ENCODE results near the gene CASZ1.

Gene CASZ1

GRCh38 chr1:10724052-10724494 is 72.4 kb downstream of the CASZ1 start:
- no peak overlapping the region for H3K4me3 ChIP-seq (ENCODE audit: low read depth, low read length)
- no peak for TF ChIP-seq CTCF (IDR thresholded peaks at IDR 0.05; ENCODE audit: low read depth, low read length)

- TF ChIP-seq CTCF (IDR thresholded peaks at IDR 0.05; ENCODE audit: low read depth, low read length): no peak
- no peak overlapping the region for H3K4me3 ChIP-seq (ENCODE audit: low read depth, low read length)
Measured at GRCh38 chr1:10723317-10723716, 73.1 kb downstream of the CASZ1 start.

DNA sequence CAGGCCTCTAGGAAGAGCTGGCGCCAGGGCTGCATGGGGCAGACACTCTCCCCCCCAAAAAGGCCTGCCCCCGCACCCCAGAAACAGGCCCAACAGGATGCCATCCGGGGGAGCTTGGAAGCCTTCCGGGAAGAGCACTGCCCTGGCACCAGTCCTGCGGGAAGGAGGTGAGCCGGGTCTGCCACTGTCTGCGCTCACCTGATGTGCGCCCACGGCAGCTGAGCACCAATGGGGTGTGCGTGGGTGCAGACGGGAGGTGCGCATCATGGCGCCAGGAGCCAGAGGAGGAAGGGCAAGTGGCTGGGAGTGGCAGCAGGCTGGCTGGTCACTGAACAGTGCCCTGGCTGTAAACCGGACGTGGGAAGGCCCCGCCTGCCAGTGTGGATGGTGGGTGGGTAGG is 73.6 kb downstream of the CASZ1 start:
- H3K4me3 ChIP-seq (ENCODE audit: low read depth, low read length): no peak overlapping the region
- TF ChIP-seq CTCF (IDR thresholded peaks at IDR 0.05; ENCODE audit: low read depth, low read length): no peak

DNA sequence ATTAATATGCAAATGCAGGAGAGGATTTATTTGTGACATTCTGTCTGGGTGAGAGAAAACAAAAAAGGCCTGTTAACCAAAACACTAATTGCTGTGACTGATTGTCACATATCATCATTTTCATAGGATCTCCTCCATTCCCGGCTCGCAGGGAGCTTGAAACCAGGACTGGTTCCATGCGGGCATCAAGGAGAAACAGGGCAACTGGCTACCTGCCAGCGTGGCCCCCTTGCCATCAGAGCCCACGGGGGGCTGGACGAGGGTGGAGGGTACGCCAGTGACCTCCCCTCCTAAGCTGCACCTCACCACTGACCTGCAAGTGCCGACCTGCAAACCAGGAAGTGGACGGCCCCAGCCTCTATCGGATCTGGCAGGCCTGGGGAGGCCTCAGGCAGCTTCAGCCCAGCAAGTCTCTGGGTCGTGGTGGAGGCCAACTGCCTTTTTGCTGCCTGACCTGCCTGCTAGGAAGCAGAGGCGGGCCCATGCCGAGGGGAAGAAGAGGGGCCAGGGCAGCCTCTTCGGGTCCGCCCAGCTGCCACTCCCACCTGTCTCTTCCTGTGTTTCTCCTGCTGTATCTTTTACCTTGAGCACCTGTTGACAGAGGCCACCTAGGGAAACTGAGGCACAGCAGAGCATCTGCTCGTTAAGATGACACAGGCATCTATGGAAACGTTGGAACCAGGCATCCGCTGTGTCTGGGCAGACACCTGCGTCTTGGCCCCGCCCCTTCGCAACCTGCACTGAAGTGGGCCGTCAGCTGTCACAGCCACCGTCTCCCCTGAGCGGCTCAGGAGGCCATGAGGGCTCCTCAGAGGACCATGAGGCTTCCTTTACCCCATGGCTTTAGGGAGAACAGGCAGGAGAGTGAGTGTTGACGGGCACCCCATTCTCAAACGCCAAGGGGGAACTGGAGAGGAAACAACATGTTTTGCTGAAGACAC is 74.8 kb downstream of the CASZ1 start:
- no peak overlapping the region for H3K4me3 ChIP-seq (ENCODE audit: low read depth, low read length)
- no peak for TF ChIP-seq CTCF (IDR thresholded peaks at IDR 0.05; ENCODE audit: low read depth, low read length)

GRCh38 chr1:10720635-10721034 is 75.8 kb downstream of the CASZ1 start:
- no peak overlapping the region for H3K4me3 ChIP-seq (ENCODE audit: low read depth, low read length)
- TF ChIP-seq CTCF (IDR thresholded peaks at IDR 0.05; ENCODE audit: low read depth, low read length): no peak

DNA sequence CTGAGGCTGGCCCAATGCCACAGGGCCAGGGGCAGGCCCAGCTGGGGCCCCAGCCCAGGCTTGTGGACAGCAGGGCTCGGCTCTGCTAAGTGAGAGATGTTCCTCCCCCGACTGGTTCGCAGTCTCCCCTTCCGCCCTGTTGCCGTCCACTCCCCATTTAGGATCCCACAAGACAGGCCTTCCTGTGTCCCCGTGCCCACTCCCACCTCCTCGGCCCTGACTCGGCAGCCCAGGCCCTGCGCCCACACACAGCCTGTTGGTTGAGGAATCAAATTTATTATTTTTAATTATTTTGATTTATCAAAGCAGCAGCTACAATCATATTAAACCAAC is 78.4 kb downstream of the CASZ1 start:
- H3K4me3 ChIP-seq (ENCODE audit: low read depth, low read length): no peak overlapping the region
- no peak for TF ChIP-seq CTCF (IDR thresholded peaks at IDR 0.05; ENCODE audit: low read depth, low read length)

GRCh38 chr1:10717296-10718082 is 79.0 kb downstream of the CASZ1 start:
- no peak for TF ChIP-seq CTCF (IDR thresholded peaks at IDR 0.05; ENCODE audit: low read depth, low read length)
- H3K4me3 ChIP-seq (ENCODE audit: low read depth, low read length): no peak overlapping the region
